HG02571 (cell line): ENCODE results near the gene HSPA2.

Source experiments
- ATAC-seq: cut with Tn5 transposase; IDR thresholded peaks from one replicate; pipeline ENCODE4 v1.9.1; 2021; ENCODE audit warnings: mild to moderate bottlenecking, moderate library complexity; ENCODE audit not compliant: unreplicated experiment

Gene HSPA2

GRCh38 chr14:64540208-64541202, at the start of gene HSPA2:
Gene HSPA2 (plus strand): TSS chr14:64540741. CDS start chr14:64540850, 109 bp downstream.
- peak; percentile 95 for ATAC-seq

- no peak for ATAC-seq
Observed at GRCh38 chr14:64491637-64492036, 48.9 kb upstream of the HSPA2 start.

DNA sequence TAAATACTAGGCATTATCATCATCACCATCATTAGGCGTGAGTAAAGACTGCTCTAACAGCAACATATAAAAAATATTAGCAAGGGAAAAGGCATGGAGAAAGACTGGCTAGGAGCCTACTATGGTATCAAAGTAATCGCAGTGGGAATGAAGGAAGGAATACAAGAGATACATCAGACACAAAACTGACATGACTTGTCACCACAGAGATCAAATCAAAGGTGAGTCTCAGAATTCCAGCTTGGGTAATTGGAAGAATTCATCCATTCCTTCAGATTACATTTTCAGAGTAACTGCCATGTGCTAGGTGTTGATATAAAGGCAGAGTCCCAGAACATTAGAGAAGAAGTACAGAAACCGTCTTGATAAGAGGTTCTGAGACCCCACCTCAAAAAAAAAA, 47.1 kb upstream of the HSPA2 start:
- no peak for ATAC-seq

DNA sequence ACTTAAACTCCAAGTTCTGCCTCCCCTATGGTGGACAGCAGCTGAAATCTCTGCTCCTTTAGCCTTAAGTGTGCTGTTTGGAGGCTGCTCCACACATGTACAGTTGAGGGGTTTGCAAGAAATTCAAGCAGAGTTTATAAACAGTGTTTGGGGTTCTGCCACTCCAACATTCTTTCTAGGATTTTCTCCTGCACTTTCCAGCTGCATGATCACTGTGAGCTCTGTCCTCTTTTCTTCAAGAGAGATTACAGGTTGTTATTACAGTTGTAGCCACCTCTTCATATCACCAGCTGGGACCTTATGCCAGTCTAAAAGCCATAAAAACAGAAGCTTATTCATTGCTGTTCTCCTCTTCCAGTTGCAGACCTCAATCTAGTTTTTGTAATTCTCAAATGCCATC, 45.3 kb upstream of the HSPA2 start:
- no peak for ATAC-seq

GRCh38 chr14:64496764-64497163, 43.8 kb upstream of the HSPA2 start:
- no peak for ATAC-seq

DNA sequence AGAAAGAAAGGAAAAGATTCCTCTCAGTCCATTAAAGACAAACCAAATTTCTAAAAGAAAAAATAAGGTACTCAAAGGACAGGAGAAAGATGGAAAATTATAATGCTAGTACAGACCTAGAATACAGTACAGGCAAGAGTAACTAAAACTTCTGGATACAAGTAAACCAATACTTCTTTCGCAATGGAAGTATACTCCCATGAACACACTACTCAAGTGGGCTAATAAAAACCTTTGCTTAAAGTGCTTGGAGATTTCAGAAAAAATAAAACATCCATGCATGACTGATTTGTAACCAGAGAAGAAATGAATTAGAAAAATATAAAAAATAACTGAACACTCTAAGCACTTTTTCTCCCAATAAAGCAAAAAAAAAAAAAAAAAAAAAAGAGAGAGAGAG, 40.5 kb upstream of the HSPA2 start:
- no peak for ATAC-seq

- ATAC-seq = no peak
Observed at GRCh38 chr14:64501411-64502171, 39.0 kb upstream of the HSPA2 start.

GRCh38 chr14:64502456-64502855, 38.1 kb upstream of the HSPA2 start:
- no peak for ATAC-seq

DNA sequence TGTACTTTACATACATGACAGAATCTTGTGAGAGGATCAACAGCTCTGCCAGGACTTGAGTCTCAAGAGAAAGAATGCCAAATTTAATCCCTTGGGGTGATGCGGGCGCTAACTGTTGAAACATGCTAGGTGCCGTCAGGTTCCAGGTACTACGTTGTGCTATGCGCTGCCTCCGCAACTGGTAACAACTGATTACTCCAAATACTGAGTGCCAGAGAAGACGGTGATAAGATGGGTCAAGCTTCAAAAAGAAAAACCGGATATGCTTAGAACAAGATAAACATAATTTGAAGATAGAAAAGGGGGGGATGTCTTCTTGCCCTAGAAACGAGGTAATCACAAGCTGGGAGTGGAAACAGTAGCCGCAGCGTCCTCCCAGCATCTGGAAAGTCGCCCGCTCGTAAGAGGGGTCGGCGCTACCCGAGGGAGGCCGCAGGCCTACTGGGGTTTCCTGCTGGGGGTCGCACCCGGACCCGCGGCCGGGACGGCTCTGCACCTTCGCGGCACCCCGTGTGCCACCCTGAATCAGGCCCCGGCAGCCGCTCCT, 37.6 kb upstream of the HSPA2 start:
- ATAC-seq = no peak

DNA sequence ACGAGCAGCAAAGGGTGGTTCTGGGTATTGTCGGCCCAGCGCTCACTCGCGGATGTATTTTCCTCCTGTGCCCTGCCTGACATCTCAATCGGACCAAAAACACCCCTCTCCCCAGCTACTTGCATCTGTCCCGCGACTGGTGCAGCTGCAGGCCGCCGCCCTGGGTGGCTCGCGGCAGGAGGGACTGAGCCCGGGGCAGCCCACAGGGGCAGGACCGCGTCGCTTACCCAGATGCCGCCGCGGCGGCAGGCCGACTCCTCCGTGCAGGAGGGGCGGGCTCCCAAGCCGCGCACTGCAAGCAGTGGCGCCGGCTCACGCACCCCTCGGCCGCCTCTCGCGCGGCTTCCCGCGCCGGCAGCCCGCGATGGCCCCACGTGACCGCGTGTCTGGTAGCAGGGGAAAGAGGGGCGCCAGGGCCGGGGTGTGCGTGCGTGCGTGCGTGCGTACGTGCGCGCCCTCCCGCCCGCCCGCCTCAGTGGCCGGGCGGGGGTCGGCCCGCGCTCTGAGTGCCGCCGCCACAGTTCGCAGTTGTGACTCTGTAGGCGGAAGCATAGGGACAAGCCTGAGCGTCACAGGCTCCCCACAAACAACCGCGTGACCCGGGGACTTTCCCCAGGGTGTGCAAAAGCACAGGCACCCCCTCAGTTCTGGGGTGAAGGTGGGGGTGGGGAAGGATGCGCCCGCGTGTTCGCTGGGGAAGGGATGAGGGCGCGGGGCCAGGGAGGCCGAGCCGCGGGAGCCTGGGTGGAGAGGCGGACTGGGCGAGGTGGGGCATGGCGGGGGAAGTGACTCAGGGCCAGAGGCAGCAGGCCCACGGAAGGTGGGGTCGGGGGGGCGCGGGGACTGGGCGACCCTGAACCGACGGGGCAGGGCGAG, 36.9 kb upstream of the HSPA2 start, which contains the start of gene ZBTB25:
TSS of gene ZBTB25 (minus strand) at position 405 of the 876 bp plus-strand sequence. CDS start 13,305 bp downstream, outside the sequence.
- ATAC-seq = peak; percentile 59

DNA sequence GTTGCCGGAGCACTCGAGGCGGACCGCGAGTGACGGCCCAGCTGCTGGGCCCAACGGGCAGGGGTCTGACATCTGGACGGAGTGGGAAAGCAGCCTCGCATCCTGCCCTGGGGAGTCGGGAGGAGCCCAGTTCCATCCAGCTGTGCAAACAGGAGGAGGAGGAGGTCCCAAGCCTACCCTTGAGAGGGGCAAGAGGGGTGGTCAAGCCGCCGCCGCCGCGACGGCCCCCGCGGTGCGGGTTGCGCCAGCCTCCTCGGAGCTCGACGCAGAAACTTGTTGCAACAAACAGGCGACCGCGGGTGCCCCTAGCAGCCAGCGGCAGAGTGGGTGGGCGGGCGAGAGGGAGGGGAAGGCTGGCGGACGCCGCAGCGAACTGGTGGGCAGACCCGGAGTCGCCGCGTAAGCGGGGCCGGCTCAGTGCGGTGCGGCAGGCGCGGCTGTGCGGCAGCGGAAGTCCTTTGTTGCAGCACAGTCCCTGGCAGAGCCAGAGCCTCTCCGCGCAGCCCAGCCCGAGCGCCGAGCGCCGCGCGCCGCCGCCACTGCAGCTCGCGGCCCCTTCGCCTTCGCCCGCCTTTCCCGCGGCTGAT, 36.1 kb upstream of the HSPA2 start, which contains the start of gene ZBTB1:
TSS of gene ZBTB1 (plus strand) at position 461 of the 587 bp plus-strand sequence. CDS start 16,735 bp downstream, outside the sequence.
- ATAC-seq = peak; percentile 18

DNA sequence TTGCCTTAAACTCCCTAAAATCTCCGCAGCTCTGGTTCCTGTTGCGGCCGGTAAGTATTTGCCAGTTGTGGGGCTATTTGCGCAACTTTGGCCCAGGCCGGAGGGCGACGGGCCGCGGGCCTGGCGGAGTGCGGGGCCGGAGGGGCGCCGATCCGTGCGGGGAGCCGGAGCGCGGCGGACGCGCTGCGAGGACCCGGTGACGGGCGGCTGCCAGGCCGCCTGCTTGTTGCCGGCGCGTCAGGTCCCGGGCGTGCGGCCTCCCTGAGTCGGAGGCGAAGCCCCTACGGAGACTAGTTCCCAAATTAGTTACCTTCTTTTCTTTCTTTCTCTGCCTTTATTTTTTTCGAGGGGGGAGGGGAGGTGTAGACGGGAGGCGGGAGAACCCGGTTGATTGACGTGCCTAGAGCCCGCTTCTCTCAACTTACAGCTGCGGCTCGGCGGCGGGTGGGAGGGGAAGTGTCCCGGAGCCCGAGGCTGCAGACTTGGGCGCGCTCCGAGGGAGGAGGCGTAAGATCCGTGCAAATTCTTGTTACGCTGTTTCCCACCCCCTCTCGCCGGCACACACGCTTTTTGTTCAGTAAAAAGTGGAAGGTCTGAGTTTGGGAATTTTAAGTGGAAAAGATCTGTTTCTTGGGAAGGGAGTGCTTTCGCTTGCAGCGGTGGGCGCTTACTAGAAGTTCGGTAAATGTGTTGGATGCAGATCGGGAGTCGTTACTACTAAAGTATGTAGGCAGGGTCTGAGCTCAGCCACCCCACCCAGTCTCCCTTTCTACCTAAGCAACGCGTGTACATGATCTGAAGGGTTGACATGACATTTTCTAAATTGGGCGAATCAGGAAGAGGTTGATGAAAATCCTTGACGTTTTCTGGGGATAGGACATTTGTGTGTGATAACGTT, 35.4 kb upstream of the HSPA2 start:
- ATAC-seq = peak; percentile 23

DNA sequence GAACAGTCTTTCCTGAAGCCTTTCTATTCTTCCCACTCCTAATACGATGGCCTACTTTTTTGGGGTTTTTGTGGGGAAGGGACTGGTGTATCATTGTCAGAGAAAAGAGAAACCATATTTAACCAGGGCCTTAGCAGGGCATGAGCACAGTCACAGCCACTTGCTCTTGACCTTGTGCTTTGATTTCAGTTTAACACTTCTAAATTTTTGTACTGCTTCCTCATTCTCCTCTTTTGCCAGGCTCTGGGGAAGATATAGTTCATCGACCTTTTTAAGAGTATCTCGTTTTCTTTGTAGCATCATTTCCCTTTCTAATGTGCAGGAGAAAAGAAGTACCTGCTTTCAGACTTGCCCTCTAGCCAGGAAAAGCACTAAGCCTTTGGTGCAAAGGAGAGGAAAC, 33.8 kb upstream of the HSPA2 start:
- no peak for ATAC-seq

GRCh38 chr14:64507376-64508156, 33.0 kb upstream of the HSPA2 start:
- ATAC-seq = no peak

GRCh38 chr14:64508215-64508776, 32.2 kb upstream of the HSPA2 start:
- ATAC-seq = no peak

- no peak for ATAC-seq
Observed at GRCh38 chr14:64509036-64509435, 31.5 kb upstream of the HSPA2 start.

- ATAC-seq = peak; percentile 37
Observed at GRCh38 chr14:64510825-64511671, 29.5 kb upstream of the HSPA2 start.
